GM12878 (cell line): ENCODE data around the gene SMAD2. TPM values are rescaled to one million over a fixed set of nuclear protein-coding genes. Genes with fewer than 3 reads are reported as not detected.

Experiments used
- ATAC-seq: fragments of 200-7000 bp; cut with Tn5 transposase; 3 replicates; pipeline ENCODE4 v1.9.1; 2020; ENCODE audit warnings: mild to moderate bottlenecking, moderate library complexity
- BruUV-seq: library from RNA; stranded (reverse); fragments of 400-500 nt; replicated peaks from 2 replicates; lab custom pipeline; 2021; lab: Mats Ljungman, UMichigan
- CTCF ChIA-PET: fragments of 300-600 bp; sonication (Branson Sonifier 250); formaldehyde crosslinking; extraction: SDS; loops from one replicate; lab custom pipeline; 2021; ENCODE audit warnings: inconsistent platforms; lab: Yijun Ruan, JAX
- POLR2A ChIA-PET: fragments of 350-600 bp; formaldehyde crosslinking; extraction: SDS; loops from one replicate; lab custom pipeline; 2021; ENCODE audit warnings: inconsistent platforms; lab: Charles Lee
- RAD21 ChIA-PET: fragments of 300-600 bp; sonication (Branson Sonifier 250); formaldehyde crosslinking; loops from one replicate; lab custom pipeline; 2023; ENCODE audit warnings: antibody characterized with exemption; ENCODE audit not compliant: unreplicated experiment; lab: Charles Lee
- SMC1A ChIA-PET: fragments of 300-600 bp; sonication (Branson Sonifier 250); formaldehyde crosslinking; loops from one replicate; lab custom pipeline; 2023; ENCODE audit not compliant: unreplicated experiment, uncharacterized antibody; lab: Charles Lee
- DNase-seq: peaks from one replicate; pipeline ENCODE4 v3.0.0-alpha.2; 2011; ENCODE audit warnings: low read depth, low spot score
- FAIRE-seq: peaks from 3 replicates; lab custom pipeline; 2011; peaks lifted over from hg19 to GRCh38; lab: Jason Lieb, UNC
- H2AFZ ChIP-seq: 2 replicates; pipeline ENCODE4 v1.6.0; 2011; ENCODE audit warnings: low read depth, low read length, control low read depth; ENCODE audit not compliant: control insufficient read depth
- H3K27ac ChIP-seq: 2 replicates; pipeline ENCODE4 v1.5.1; 2011; ENCODE audit warnings: control low read depth; ENCODE audit not compliant: control insufficient read depth, insufficient read depth
- H3K27me3 ChIP-seq, 2 experiments: replicated peaks in 1 of 2; 2 replicates each; pipeline versions ENCODE4 v1.6.0 to v1.6.1; 2011; ENCODE audit warnings: low read length in 1 of 2; ENCODE audit not compliant: control insufficient read depth in 2 of 2, insufficient read depth in 2 of 2
- H3K36me3 ChIP-seq, 2 experiments: 2 replicates each; pipeline ENCODE4 v1.5.1; 2011; ENCODE audit warnings: low read length in 1 of 2; ENCODE audit not compliant: control insufficient read depth in 2 of 2, insufficient read depth in 2 of 2
- H3K4me1 ChIP-seq: 2 replicates; pipeline ENCODE4 v1.6.1; 2011; ENCODE audit warnings: mild to moderate bottlenecking, low read length, moderate library complexity, mixed read lengths; ENCODE audit not compliant: control insufficient read depth, insufficient read depth
- H3K4me2 ChIP-seq: 2 replicates; pipeline ENCODE4 v1.6.0; 2011; ENCODE audit warnings: control low read depth; ENCODE audit not compliant: control insufficient read depth, insufficient read depth
- H3K4me3 ChIP-seq: fragments of 200-600 bp; sonication (generic); 2 replicates; pipeline ENCODE4 v1.5.1; 2016
- H3K79me2 ChIP-seq: 2 replicates; pipeline ENCODE4 v1.6.0; 2011; ENCODE audit warnings: low read length; ENCODE audit not compliant: control insufficient read depth, insufficient read depth
- H3K9ac ChIP-seq: 2 replicates; pipeline ENCODE4 v1.8.0; 2011; ENCODE audit warnings: low read length, control low read depth, mixed read lengths; ENCODE audit not compliant: control insufficient read depth, insufficient read depth
- H3K9me3 ChIP-seq: replicated peaks from 3 replicates; pipeline ENCODE4 v1.5.1; 2011; ENCODE audit warnings: mild to moderate bottlenecking, low read length; ENCODE audit not compliant: control insufficient read depth, insufficient read depth
- H4K20me1 ChIP-seq: 2 replicates; pipeline ENCODE4 v1.6.0; 2011; ENCODE audit not compliant: control insufficient read depth, insufficient read depth
- EP300 ChIP-seq, 2 experiments: fragments of 150-350 bp in 1 of 2; IDR thresholded peaks; 2 replicates each; pipeline ENCODE4 v1.6.1; 2011 to 2012; ENCODE audit warnings: low read depth in 2 of 2, low read length in 2 of 2, borderline replicate concordance in 1 of 2, improper control_type of control experiment in 1 of 2, inconsistent platforms in 1 of 2; ENCODE audit not compliant: control insufficient read depth in 1 of 2
- ETV6 ChIP-seq, 2 experiments: fragments of 450-650 bp in 1 of 2; IDR thresholded peaks in 1 of 2; conservative IDR thresholded peaks in 1 of 2; 2 replicates each; pipeline ENCODE4 v1.6.1; 2014; ENCODE audit warnings: antibody characterized with exemption in 1 of 2, borderline replicate concordance in 1 of 2, low read depth in 1 of 2, mild to moderate bottlenecking in 1 of 2, moderate library complexity in 1 of 2
- TARDBP ChIP-seq: IDR thresholded peaks from 2 replicates; pipeline ENCODE4 v1.6.1; 2016; ENCODE audit warnings: borderline replicate concordance
- USF2 ChIP-seq: IDR thresholded peaks from 2 replicates; pipeline ENCODE4 v1.6.1; 2011; ENCODE audit warnings: low read depth, low read length, improper control_type of control experiment, borderline replicate concordance
- ZNF24 ChIP-seq: fragments of 450-650 bp; IDR thresholded peaks from 2 replicates; pipeline ENCODE4 v1.6.1; 2017; ENCODE audit warnings: antibody characterized with exemption, mild to moderate bottlenecking
- WGBS: methylation state at CpG from one replicate; pipeline ENCODE4 v1.1.6; 2016; ENCODE audit warnings: low lambda C conversion rate; ENCODE audit not compliant: insufficient replicate concordance, insufficient coverage; ENCODE audit errors: missing lambda C conversion rate; 5-methylcytosine and 5-hydroxymethylcytosine counted together
- in situ Hi-C: fragments of 300-500 bp; cut with MboI; formaldehyde crosslinking; loops from 9 replicates; pipeline ENCODE4 v1.14.3; 2018; ENCODE audit warnings: mixed read lengths
- intact Hi-C: fragments of 100-400 bp; cut with micrococcal nuclease; formaldehyde crosslinking; loops from one replicate; pipeline ENCODE4 v1.14.2; 2022; ENCODE audit not compliant: unreplicated experiment
- polyA plus RNA-seq, 11 experiments: library from polyadenylated mRNA; depleted of rRNA in 4 of 11; unstranded in 6 of 11; stranded (reverse) in 5 of 11; fragments of >200 nt; fragmentation: Nextera tagmentation in 4 of 11; fragmentation: Illumina TruSeq in 1 of 11; extraction: Ambion mirVana in 4 of 11; extraction: Trizol in 1 of 11; gene quantifications; 1 replicate in 1 of 11; 2 replicates in 10 of 11; pipeline versions ENCODE4 v1.2.1 to v1.2.3, GENCODE V29; 2011 to 2016; ENCODE audit warnings: inconsistent platforms in 2 of 11, missing spikeins in 2 of 11, low read depth in 1 of 11
- total RNA-seq, 4 experiments: library from RNA; depleted of rRNA in 3 of 4; stranded (reverse); fragments of >200 nt in 3 of 4; fragmentation: Illumina TruSeq in 1 of 4; extraction: Trizol in 1 of 4; gene quantifications; 2 replicates each; pipeline versions ENCODE4 v1.2.1 to v1.2.3, GENCODE V29; 2013 to 2021

Gene SMAD2
- total and polyA plus RNA-seq, 10 of the 15 experiments (the other 5 are each of a cell fraction or from before 2014, with no cell fraction given), result 28.8 to 111 (median 65.8) TPM

DNA sequence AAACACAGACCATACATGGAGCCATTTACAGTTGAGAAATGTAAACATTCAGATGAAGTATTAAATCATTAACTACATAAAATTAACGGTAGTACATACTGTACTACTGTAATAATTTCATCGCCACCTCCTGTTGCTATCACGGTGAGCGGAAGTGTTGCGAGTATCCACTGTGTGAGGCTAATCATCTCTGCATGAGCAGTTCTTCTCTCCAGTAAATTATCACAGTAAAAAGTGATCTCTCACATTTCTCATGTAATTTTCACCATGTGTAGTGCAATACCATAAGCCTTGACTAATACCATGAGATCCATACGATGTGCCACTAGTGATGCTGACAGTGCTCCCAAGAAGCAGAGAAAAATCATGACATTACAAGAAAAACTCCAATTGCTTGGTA, 21.9 kb downstream of the SMAD2 start:
- ChIA-PET SMC1A (interaction anchor here (0.7 to 1.1 kb wide), 2 partner anchors 21 to 24 kb away, joined by 3 read pairs; no protein-coding TSS in a partner anchor), RAD21 (no interaction called here), POLR2A (interaction anchor here (0.6 to 1.3 kb wide), 4 partner anchors 12 to 39 kb away, joined by 3 to 5 read pairs (median 3); no protein-coding TSS in a partner anchor), CTCF (interaction anchor here (1.6 kb wide), 1 partner anchor 25 kb away, joined by 3 read pairs; no protein-coding TSS in a partner anchor)
- peaks cover 84% of the 10 kb centered on the region for H3K79me2 ChIP-seq
- no peak for DNase-seq
- peaks cover 12% of the 10 kb centered on the region for H3K9me3 ChIP-seq
- no peak overlapping the region for H2AFZ ChIP-seq
- no peaks in the 10 kb centered on the region; the same call in 1 of the 2 replicates for H4K20me1 ChIP-seq
- TF ChIP-seq EP300 (IDR thresholded peaks at IDR 0.05; ENCODE audit: borderline replicate concordance in 1 of 2, control insufficient read depth in 1 of 2, low read depth in 2 of 2, low read length in 2 of 2) (no peak), ZNF24 (no peak), ETV6 (conservative IDR thresholded peaks at IDR 0.05 in 1 of 2, IDR thresholded peaks at IDR 0.05 in 1 of 2; ENCODE audit: borderline replicate concordance in 1 of 2, low read depth in 1 of 2) (no peak), USF2 (no peak), TARDBP (no peak)
- 97% methylated on average over 6 of the region's 6 CpGs for WGBS
- peaks cover 10% of the 10 kb centered on the region for H3K4me1 ChIP-seq
- H3K27ac ChIP-seq, result no peak overlapping the region
- no peaks in the 10 kb centered on the region; a peak in 1 of 4 replicates for H3K27me3 ChIP-seq
- no peak for ATAC-seq
- no TSS peak for BruUV-seq
- no peak overlapping the region for H3K4me2 ChIP-seq
- in situ Hi-C loops (no loop called here), intact Hi-C loops (no loop called here)
- no peak overlapping the region for H3K9ac ChIP-seq
- no peak for FAIRE-seq
- no peak overlapping the region for H3K4me3 ChIP-seq
- H3K36me3 ChIP-seq, result peaks cover 2 to 6% of the 10 kb centered on the region in 2 experiments; a peak in 2 of 4 replicates
